ENCODE measurements around the gene UBE4B.

DNA sequence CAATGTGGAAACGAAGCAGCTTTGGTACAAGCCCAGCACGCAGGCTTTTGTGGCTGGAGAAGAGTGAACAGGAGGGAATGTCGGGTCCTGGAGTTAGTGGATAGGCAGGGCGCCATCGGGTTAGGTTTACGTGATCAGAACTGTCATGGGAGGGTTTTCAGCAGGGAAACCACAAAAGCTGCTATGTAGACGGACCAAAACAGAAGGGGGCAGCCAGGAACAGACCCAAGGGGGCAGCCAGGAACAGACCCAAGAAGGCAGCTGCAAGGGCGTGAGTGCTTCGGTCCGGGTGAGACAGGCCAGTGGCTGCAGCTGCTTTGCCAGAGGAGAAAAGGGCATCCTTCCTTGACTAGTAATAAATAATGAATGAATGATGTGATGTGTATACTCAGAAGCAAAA lies 100.1 kb downstream of the UBE4B start:
- TF ChIP-seq EZH2 (optimal IDR thresholded peaks at IDR 0.05; ENCODE audit: low read depth, low read length) (no peak), EZH2phosphoT487 (IDR thresholded peaks at IDR 0.05; ENCODE audit: low read length) (no peak)
- TF ChIP-seq, protein P1, sequence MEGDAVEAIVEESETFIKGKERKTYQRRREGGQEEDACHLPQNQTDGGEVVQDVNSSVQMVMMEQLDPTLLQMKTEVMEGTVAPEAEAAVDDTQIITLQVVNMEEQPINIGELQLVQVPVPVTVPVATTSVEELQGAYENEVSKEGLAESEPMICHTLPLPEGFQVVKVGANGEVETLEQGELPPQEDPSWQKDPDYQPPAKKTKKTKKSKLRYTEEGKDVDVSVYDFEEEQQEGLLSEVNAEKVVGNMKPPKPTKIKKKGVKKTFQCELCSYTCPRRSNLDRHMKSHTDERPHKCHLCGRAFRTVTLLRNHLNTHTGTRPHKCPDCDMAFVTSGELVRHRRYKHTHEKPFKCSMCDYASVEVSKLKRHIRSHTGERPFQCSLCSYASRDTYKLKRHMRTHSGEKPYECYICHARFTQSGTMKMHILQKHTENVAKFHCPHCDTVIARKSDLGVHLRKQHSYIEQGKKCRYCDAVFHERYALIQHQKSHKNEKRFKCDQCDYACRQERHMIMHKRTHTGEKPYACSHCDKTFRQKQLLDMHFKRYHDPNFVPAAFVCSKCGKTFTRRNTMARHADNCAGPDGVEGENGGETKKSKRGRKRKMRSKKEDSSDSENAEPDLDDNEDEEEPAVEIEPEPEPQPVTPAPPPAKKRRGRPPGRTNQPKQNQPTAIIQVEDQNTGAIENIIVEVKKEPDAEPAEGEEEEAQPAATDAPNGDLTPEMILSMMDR (IDR thresholded peaks at IDR 0.05; ENCODE audit: low read length), result no peak

Measured in MM.1S (cell line).